GM19324 (cell line): ENCODE data around the gene LDHB.
"Not testable (repeated sequence)": the region's sequence is repeated elsewhere in the genome, so short reads cannot be mapped to it uniquely, and the experiment has no call there.

ENCODE experiments used
- ATAC-seq: cut with Tn5 transposase; IDR thresholded peaks from one replicate; pipeline ENCODE4 v1.9.1; 2021; ENCODE audit warnings: mild to moderate bottlenecking, moderate library complexity; ENCODE audit not compliant: unreplicated experiment, low FRiP score

Gene LDHB

GRCh38 chr12:21614506-21614905, 43.1 kb downstream of the LDHB start:
- ATAC-seq = no peak

- no peak for ATAC-seq
These were observed 43.7 kb downstream of the LDHB start for GRCh38 chr12:21613931-21614330.

GRCh38 chr12:21608196-21608595, 49.4 kb downstream of the LDHB start:
- ATAC-seq = no peak

GRCh38 chr12:21607701-21608100, 49.9 kb downstream of the LDHB start:
- ATAC-seq = no peak

- no peak for ATAC-seq
These were observed 51.5 kb downstream of the LDHB start for GRCh38 chr12:21606175-21606574.

GRCh38 chr12:21604245-21605101, 53.2 kb downstream of the LDHB start, which contains the start of gene GYS2:
GYS2 (minus strand) TSS chr12:21604847; CDS start chr12:21604592, 255 bp downstream.
- ATAC-seq = no peak

GRCh38 chr12:21602774-21603173, 54.9 kb downstream of the LDHB start:
- no peak for ATAC-seq

GRCh38 chr12:21600196-21600595, 57.4 kb downstream of the LDHB start:
- ATAC-seq = no peak

- ATAC-seq = no peak
These were observed 58.3 kb downstream of the LDHB start for GRCh38 chr12:21599143-21599999.

- ATAC-seq = no peak
These were observed 59.0 kb downstream of the LDHB start for GRCh38 chr12:21598651-21599050.

- ATAC-seq = not testable (repeated sequence)
These were observed 62.3 kb downstream of the LDHB start for GRCh38 chr12:21595356-21595755.

GRCh38 chr12:21585485-21585884, 72.2 kb downstream of the LDHB start:
- no peak for ATAC-seq
